Endothelial cell of hepatic sinusoid (primary cell): ENCODE results near the gene WFIKKN1.

Source experiments
- in situ Hi-C: cut with HindIII; loops from 2 replicates; pipeline ENCODE4 v1.10.0; 2017; ENCODE audit warnings: low sequenced_read_pairs

The WFIKKN1 gene

GRCh38 chr16:680967-681745, 50.4 kb downstream of the WFIKKN1 start:
- in situ Hi-C loops: no loop called here

GRCh38 chr16:681746-682427, 51.1 kb downstream of the WFIKKN1 start:
- in situ Hi-C loops: no loop called here

DNA sequence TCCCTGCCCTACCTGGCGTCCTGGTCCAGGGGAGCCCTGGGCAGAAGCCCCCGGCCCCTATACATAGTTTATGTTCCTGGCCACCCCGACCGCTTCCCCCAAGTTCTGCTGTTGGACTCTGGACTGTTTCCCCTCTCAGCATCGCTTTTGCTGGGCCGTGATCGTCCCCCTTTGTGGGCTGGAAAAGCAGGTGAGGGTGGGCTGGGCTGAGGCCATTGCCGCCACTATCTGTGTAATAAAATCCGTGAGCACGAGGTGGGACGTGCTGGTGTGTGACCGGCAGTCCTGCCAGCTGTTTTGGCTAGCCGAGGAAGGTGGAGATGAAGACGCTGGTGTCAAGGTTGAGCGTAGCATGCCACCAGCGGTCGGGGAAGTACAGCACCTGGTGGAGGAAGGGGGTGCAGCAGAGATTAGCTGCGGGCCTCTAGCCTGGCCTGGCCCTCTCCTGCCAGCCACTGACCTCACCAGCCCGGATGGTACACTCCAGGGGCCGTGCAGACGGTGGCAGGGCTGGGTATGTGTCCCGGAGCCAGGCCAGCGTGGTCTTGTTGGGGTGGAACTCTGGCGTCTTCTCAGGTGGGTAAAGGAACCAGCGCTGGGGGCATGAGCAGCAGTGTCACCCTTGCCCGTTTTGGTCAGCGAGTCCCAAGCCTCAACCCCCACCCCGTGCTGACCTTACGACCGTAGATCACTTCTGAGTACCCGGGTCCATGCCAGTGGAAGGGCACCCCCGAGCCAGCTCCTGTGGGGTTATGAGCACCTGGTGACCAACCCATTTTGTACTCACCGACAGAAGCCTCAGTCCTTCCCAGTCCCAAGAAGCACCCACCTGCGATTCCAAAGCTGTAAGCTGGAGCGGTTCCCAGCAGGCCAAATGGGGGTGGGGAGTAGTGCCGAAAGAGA, 52.0 kb downstream of the WFIKKN1 start:
- in situ Hi-C loops: no loop called here

DNA sequence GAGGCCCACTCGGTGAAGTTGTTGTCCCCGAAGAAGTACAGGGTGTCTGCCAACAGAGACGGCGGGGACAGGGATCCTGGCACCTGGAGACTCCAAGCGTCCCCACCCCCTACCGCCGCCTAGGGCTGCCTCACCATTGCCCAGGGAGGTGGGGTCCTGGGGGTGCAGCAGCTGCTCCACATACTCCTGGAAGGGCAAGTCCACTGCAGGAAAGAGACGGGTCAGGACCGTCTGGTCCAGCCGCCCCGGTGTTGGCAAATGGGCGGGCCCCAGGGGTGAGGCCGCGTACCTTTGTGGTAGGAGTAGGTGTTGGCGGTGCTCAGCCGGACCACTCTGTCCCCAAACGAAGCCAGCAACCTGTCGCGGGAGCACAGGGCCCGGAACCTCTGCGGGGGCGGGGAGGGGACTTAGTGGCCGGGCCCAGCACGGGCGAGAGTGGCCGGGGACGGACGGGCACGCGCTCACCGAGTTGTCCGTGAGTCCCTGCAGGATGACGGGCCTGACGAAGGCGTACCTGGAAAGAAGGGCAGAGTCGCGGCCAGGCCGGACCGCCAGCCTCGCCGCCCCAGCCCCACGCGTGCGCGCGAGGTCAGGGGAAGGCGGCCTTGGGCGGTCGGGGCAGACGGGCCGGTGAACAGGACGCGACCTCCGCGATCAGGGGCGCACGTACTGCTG, 52.7 kb downstream of the WFIKKN1 start:
- in situ Hi-C loops: no loop called here
